HG03378 (cell line): ENCODE results near the gene CNTRL.
"Not testable (repeated sequence)": the region's sequence is repeated elsewhere in the genome, so short reads cannot be mapped to it uniquely, and the experiment has no call there.

ENCODE experiments used
- ATAC-seq: cut with Tn5 transposase; IDR thresholded peaks from one replicate; pipeline ENCODE4 v1.9.1; 2021; ENCODE audit warnings: mild to moderate bottlenecking, moderate library complexity; ENCODE audit not compliant: unreplicated experiment

Gene CNTRL, protein sequence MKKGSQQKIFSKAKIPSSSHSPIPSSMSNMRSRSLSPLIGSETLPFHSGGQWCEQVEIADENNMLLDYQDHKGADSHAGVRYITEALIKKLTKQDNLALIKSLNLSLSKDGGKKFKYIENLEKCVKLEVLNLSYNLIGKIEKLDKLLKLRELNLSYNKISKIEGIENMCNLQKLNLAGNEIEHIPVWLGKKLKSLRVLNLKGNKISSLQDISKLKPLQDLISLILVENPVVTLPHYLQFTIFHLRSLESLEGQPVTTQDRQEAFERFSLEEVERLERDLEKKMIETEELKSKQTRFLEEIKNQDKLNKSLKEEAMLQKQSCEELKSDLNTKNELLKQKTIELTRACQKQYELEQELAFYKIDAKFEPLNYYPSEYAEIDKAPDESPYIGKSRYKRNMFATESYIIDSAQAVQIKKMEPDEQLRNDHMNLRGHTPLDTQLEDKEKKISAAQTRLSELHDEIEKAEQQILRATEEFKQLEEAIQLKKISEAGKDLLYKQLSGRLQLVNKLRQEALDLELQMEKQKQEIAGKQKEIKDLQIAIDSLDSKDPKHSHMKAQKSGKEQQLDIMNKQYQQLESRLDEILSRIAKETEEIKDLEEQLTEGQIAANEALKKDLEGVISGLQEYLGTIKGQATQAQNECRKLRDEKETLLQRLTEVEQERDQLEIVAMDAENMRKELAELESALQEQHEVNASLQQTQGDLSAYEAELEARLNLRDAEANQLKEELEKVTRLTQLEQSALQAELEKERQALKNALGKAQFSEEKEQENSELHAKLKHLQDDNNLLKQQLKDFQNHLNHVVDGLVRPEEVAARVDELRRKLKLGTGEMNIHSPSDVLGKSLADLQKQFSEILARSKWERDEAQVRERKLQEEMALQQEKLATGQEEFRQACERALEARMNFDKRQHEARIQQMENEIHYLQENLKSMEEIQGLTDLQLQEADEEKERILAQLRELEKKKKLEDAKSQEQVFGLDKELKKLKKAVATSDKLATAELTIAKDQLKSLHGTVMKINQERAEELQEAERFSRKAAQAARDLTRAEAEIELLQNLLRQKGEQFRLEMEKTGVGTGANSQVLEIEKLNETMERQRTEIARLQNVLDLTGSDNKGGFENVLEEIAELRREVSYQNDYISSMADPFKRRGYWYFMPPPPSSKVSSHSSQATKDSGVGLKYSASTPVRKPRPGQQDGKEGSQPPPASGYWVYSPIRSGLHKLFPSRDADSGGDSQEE (N-terminal part only)

DNA sequence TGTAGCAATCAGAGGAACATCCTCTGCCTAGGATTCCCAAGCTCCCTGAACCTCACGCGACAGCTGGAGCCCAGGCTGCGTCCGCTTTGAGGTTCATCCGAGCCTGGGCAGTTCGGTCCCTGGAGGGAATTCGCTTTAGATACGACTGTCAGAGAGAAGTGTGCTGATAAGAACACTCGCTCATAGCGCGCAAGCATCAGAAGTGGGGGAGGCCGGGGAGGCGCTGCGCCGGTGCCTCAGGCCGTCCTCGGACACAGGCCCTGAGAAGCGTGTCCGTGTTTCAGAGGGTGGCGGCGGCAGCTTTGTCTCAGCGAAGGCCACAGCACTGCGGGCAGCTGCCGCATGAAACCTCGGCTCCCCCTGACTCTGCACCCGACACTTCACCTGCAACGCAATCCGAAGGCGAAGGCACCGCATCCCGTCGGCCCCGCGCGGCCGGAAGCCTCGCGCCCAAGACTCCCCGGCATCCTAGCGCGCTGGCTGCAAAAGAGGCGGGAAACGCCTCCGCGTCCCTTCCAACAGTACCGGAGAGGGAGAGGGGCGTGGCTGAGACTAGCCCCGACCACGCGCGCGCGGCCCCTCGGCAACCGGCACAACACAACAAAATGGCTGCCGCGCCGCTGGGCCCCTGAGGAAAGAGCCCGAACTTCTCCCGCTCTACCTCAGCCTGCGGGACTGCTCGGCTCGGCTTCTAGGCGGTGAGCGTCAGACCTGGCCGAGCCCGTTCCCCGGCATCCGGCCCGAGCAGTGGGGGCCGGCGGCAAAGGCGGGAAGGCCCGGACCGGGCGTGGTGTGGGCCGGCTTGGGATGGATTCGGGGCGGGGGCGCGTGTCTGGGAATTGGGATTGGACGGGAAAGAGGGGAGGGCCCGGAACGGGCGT is at the start of gene CNTRL:
Gene CNTRL (plus strand): TSS at position 586 of the 881 bp plus-strand sequence. CDS start 13,372 bp downstream, outside the sequence.
- peak; percentile 47 for ATAC-seq

DNA sequence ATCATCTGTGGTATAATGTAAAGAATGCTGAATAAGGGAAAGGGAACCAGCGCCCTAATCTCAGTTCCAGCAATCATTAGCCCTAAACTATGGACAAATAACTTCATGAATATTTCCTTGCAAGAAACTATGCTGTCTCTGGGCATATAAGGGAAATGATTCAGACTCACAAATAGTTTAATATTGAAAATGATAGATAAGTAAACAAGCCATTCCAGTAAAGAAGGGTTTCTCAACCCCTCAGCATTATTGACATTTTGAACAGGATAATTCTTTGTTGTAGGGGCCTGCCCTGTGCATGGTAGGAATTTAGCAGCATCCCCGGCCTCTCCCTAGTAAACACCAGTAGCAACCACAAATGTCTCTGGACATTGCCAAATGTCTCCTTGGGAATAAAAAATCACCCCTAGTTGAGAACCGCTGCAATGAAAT is 48.5 kb upstream of the CNTRL start:
- ATAC-seq = no peak

DNA sequence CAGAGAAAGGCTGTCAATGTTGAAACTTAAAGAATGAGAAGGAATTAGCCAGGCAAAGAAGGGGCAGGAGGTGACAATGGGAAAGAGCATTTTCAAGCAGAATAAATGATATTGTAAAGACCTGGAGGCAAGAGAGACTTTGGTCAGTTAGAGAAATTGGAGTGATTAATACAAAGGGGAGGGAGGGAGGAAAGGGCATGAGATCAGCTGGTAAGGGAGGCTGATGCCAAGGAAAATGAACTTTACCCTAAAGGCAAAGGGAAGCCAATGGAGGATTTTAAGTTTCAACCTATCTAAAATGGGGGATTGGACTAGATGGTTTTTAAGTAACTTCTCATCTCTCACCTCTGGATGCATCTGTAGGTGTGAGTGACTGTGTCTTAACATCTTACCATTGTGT is 48.0 kb upstream of the CNTRL start:
- ATAC-seq = no peak

DNA sequence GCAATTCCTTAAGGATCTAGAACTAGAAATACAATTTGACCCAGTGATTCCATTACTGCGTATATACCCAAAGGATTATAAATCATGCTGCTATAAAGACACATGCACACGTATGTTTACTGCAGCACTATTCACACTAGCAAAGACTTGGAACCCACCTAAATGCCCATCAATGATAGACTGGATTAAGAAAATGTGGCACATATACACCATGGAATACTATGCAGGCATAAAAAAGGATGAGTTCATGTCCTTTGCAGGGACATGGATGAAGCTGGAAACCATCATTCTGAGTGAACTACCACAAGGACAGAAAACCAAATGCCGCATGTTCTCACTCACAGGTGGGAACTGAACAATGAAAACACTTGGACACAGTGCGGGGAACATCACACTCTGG is 46.5 kb upstream of the CNTRL start:
- not testable (repeated sequence) for ATAC-seq

DNA sequence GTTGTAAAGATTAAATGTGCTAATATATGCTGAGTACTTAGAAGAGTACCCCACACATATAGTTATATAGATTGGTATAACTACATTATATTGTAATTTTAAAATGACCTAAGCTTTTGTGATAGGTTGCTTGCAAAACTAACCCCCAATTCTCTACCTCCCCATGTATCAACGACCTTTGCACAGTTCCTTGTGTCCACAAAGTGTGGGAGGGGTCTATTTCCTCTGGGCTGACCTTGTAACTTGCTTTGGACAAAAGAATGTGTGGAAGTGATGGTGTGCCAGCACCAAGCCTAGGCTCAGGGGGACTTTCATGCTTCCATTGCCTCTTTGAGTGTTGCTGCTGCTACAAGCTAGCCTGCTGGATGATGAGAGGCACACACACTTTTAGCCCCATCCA is 45.3 kb upstream of the CNTRL start:
- no peak for ATAC-seq

DNA sequence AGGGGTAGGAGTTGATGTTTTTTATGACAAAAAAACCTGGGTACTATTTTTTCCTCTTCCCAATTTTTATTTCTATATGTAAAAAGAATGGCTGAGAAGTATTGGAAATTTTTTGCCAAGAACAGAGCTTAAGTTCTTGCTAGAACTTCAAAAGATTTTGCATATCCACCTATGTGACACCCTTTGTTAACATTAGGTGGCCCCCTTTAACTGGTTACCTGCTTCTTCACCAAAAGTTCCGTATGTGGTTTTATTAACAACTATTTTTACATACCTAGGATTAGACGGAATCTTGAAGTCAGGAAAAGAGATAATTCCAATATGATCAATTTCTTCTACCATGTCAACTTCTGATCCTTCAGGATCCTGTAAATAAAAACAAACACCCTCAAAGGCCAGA is 40.2 kb upstream of the CNTRL start:
- no peak for ATAC-seq

DNA sequence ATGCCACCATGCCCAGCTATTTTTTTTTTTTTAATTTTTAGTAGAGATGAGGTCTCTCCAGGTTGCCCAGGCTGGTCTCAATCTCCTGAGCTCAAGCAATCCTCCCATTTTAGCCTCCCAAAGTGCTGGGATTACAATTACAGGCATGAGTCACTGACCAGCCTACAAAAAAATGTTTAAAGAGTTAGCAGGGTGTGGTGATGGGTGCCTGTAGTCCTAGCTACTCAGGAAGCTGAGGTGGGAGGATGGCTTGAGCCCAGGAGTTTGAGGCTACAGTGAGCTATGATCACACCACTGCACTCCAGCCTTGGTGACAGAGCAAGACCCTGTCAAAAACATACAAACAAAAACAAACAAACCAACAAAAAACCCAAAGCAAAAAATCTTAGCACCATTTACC is 39.0 kb upstream of the CNTRL start:
- not testable (repeated sequence) for ATAC-seq

DNA sequence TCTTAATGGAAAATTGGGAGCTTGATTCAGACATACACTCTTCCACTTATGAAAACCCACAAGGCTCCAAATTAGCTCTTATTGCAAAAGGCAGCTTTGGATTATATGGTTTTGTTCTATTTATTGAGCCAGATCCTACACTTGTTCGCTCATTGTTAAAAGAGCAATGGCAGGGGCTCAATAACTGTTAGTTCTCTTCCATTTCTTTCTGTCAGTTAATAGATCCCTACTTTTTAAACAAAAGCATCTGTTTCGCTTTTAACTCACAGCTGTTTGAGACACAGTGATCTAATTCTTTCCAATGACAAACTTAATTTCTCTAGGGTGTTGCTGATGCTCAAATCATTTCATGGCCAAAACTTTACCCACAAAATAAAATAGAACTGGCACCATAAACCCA is 36.4 kb upstream of the CNTRL start:
- no peak for ATAC-seq

DNA sequence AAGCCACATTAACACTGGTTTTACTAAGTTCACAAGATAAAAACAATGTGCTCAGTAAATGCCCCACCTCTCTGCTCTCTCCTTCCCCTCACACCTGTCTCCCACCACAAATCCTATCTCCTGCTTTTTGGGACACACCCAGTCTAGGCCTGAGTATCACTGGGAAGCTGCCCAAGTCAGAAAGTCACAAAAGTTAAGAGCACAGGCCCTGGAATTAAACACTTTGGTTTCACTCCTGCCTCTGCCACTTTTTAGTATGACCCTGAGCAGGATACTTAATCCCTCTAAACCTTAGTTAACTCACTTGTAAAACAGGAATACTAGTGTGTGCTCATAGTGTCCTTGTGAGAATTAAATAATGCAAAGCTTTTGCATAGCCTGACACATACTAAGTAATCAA is 36.0 kb upstream of the CNTRL start:
- ATAC-seq = no peak

DNA sequence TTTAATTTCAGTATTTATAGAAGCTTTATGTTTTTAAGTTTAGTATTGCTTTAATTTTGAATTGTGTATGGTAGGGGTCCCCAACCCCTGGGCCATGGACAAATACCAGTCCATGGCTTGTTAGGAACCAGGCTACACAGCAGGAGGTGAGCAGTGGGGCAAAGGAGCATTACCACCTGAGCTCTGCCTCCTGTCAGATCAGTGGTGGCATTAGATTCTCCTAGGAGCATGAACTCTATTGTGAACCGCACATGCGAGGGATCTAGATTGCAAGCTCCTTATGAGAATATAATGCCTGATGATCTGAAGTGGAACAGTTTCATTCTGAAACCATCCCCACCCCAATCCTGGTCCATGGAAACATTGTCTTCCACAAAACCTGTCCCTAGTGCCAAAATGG is 26.6 kb upstream of the CNTRL start:
- ATAC-seq = no peak

DNA sequence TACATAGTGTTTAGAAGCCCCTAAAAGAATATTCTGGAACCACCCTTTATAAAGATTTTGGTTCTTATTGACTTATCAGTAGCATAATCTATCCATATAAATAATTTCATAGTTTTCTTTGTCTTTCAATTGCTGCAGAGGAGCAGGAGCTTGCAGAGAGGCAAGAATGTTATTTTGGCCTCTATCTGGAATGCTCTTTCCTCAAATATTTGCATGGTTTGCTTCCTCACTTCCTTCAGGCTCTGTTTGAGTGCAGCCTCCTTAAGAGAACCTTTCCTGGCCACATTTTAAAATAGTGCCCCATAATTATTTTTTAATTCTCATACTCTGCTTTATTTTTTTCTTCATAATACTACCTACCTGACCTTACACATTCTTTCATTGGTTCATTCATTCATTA is 26.1 kb upstream of the CNTRL start:
- ATAC-seq = no peak

DNA sequence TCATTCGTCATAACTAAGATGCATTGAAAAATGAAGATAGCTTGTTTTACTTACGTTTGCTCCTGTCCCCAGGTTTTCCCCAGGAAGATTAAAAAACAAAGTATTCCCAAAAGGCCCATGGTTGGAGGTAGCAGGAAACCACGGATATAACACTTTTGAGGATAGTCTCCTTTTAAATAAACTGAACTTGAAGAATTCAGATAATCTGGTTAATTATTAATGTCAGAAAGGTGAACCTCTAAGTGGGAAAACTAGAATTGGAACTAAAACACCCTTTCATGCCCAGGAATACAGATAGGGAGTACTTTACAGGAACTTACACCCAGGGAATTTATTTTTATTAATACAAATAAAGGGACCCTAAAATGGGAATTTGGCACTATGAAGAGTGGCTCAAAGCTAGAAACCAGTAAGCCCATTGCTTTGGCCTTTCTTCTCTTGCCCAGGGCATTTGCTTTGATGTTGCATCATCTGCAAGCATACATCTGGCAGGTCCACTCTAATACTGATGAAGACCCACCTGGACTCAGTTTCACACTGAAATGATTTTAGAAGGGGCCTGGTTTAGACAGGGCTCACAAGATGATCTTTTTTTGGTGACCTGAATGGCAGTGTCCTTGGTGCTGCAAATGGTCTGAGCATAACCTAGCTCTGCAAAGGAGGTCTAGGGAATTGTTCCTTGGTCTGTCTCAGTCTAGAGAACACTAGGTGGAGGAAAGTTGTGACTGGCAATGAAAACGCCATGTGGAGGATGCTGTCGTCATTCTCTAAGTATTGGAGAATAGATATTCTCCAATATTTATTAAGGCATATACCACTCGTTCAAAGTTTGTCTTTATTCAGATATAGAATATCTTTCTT is 24.4 kb upstream of the CNTRL start, which contains the start of gene C5:
Gene C5 (minus strand): TSS at position 148 of the 861 bp plus-strand sequence. CDS start 29 bp downstream, at position 119.
- no peak for ATAC-seq

DNA sequence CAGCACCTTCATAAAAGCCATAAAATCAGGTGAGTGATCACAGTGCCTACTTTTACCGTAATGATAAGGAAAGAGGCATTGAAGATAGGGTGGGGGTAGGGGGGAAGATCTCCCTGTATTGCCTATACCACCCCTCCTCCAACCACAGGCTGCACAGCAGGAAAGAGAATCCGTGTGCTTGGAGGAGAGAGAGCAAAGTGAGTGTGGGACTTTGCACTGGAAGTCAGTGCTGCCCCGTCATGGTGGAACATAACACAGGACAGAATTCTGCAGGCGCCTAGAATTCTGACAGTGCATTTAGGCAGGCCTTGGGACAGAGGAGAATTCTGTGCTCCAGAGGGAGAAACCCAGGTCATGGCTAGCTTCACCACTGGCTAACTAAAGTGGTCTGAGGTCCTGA is 21.2 kb upstream of the CNTRL start:
- no peak for ATAC-seq

DNA sequence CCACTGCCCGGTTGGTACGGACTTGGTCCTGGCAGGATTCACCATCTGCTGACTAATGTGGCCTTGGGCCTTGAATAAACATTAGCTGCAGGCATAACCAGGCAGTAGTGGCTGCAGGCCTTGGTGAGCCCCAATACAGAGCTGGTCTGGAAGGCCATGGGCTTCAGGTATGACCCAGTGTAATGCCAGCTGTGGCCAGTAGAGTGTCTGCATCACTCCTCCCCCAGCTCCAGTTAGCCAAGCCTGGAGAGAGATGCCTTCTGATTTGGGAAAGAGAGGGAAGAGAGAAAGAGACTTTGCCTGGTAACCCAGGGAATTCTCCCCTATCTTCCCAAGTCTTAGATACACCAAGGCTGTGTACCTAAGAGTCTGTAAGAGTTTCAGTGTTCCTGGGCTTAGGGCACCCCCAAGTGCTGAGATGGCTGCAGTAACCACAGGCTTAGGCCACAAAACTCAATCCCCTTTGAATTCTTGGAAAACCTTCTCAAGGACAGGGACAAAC is 19.1 kb upstream of the CNTRL start:
- ATAC-seq = no peak

DNA sequence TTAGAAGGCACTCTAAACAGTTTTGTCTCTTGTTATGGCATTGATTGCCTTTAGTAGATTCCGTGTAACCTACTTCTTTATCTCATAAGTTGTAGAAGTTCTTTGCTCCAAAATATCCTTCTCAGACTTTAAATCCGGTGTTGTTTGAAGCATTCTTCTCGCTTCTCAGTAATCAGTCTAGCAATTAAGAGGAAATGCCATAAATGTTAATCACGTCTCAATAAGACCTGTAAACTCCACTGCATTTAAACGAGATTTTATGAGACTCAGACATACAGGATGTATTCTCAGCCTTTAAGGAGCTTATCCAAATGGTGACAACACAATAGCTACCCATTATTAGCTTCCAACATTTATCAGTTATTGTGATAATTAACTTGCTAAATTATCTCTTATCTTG is 16.9 kb upstream of the CNTRL start:
- ATAC-seq = no peak

DNA sequence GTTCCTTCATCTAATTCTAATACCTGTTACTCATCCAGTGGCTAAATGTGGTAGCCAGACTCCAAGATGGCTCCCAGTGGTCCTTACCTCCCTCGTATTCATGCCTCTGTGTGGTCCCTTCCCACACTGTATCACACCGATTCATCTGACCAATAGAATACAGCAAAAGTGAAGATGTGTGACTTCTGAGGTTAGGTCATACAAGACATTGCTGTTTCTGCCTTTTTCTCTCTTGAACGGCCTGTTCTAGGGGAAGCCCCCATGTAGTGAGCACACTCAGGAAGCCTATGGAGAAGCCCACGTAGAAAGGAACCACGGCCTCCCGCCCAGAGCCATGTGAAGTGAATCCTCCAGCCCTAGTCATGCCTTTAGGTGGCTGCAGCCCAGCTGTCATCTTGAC is 15.2 kb upstream of the CNTRL start:
- no peak for ATAC-seq

DNA sequence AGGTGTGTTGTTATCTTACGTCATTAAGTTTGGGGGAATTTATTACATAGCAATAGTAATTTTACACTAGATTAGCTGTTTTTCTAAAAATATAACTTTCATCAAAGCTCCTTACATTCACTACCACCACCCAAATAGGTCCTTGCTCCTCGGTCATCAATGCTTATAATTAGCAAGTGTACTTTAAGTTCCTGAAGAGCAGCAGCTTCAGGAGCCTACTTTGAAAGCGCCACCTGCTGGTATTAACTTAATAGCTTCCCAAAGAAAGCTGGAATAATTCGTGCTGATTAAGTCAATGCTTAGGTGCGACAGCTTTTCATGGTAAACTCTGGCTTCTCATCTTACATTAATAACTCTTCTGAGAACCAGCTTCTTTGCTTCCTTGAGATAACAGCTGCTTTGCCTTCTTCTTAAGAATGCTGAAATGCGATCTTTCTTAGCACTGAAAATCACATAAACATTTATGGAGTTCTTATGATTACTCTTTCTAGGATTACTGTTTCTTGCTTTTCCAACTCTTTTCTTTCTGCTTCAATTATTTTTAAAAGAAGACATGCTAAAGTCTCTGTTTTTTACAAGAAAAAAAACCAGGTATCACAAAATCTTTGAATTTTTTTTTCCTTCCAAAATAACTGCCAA is 14.6 kb upstream of the CNTRL start:
- no peak for ATAC-seq

DNA sequence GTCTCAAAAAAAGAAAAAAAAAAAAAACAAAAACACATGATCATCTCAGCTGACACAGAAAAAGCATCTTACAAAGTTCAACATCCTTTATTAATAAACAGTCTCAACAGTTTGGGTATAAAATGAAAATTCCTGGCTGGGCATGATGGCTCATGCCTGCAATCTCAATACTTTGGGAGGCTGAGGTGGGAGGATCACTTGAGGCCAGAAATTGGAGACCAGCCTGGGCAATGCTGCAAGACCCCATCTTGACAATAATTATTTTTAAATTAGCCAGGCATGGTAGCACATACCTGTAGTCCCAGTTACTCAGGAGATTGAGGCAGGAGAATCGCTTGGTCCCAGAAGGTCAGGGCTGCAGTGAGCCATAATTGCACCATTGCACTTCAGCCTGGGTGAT is 7.9 kb upstream of the CNTRL start:
- ATAC-seq = no peak

DNA sequence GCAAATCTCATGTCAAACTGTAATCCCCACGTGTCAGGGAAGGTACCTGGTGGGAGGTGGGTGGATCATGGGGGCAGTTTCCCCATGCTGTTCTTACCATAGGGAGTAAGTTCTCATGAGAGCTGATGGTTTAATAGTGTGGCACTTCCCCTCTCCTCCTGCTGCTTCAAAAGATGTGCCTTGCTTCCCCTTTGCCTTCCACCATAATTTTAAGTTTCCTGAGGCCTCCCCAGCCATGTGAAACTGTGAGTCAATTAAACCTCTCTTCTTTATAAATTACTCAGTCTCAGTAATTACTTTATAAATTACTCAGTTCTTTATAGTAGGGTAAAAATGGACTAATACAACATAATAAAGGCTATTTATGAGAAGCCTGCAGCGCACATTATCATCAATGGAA is 7.1 kb upstream of the CNTRL start:
- ATAC-seq = no peak
